GM12891 (cell line): ENCODE data around the gene RAB7B.

Experiments used
- POLR2A ChIP-seq: IDR thresholded peaks from 2 replicates; pipeline ENCODE4 v1.6.1; 2011; ENCODE audit warnings: low read depth, low read length, control low read depth
- POLR2AphosphoS5 ChIP-seq: IDR thresholded peaks from 2 replicates; pipeline ENCODE4 v1.6.1; 2011; ENCODE audit warnings: low read depth, low read length, control low read depth

- TF ChIP-seq POLR2A = no peak
- no peak for TF ChIP-seq POLR2AphosphoS5
Observed at GRCh38 chr1:206005234-206005633, 2.0 kb upstream of the RAB7B start.
